NOMO-1 treated with dmso at 0.1 percent for 144 hours (cell line): ENCODE measurements around the gene ENTHD1.
"Not testable (repeated sequence)": the region's sequence is repeated elsewhere in the genome, so short reads cannot be mapped to it uniquely, and the experiment has no call there.

Experiments
- DNase-seq: peaks from one replicate; lab custom pipeline; 2025; ENCODE audit not compliant: unreplicated experiment; lab: John Stamatoyannopoulos, UW

The ENTHD1 gene

DNA sequence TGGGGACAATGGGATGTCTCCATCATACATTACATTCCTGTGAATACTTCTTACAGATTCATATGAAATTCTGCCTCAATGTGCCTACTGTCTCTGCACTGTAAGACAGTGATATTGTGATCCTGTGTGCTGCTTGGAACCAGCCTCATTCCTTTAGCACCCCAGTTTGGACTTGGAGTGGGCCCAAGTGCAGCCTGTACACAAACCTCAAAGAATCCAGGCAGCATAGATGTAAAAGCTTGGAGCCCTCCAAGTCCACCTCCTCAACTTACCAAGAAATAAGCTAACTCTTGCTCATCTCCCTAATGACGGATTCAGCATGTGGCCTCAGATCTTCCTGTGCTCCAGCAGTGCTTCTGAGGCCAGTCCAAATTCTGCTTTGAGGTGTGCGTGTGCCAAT is 31.7 kb upstream of the ENTHD1 start:
- no peak for DNase-seq

GRCh38 chr22:39924286-39924685 is 30.7 kb upstream of the ENTHD1 start:
- no peak for DNase-seq

DNA sequence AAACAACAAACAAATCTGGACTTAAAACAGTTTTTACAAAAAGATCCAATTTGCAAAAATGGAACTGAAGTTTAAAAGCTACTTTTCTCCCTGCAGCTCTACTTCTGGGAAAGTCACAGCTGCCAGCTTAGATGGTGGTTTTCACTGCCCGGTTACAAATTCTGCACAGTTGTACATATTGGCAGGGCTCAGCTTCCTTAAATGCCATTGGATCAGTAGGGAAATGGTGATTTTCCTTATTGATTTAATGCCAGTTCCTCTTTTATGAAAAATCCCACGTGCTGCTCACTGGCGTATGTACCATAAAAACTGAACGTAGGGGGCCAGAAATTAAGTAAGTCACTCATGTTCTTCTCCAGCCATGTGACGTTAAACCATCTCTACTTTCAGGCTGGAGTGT is 30.1 kb upstream of the ENTHD1 start:
- no peak for DNase-seq

GRCh38 chr22:39920134-39920743 is 26.7 kb upstream of the ENTHD1 start:
- DNase-seq = no peak

DNA sequence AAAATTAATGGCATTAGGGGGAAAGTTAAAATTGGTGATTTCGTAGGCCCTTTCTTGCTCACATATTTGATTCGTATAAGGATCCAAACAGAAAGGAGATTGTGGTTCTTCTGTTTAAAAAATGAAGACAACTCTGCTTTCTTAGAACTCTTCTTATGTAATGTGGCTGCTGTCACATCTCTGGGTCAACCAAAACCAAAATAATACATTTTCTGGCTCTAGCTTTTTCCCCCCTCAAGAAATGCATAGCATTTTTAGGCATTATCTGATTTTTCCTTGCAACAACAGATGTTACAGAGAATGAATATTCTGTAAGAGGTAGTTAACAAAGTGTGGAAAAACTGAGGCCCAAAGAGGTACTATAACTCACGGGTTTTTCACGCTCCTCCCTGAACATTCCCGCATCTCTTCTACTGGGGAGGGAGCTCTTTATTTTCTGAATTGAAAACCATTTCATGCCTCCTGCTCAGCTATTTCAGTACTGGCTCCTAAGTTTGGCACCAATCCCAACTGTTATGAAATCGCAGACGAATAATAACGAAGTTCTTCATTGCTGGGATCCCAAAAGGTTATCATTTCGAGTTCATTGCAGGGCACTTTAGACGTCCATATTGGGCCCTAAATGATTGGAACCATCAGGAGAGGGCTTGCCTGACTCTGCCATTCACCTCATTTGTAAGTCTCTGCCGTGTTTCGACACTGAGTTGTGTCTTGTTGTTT is 24.4 kb upstream of the ENTHD1 start:
- DNase-seq = no peak

DNA sequence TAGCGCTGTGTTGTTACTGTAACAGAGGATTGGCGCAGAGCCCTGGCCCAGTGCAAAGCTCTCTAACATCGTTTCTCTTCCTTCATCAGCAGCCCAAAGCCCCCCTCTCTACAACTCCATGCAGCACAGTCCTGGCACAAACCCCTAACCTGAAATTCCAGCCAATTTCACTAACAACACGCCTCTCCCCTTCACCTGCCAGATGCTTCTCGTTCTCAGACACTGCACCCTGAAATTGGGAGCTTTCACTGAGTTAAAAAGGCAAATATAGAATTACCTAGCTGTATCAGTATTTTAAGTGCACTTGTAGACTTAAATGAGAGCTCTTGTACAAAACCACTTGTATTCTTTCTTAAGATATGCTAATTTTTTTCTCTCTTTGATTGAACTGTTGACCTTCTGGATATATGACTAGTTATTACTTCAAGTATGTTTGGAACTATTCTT is 23.7 kb upstream of the ENTHD1 start:
- DNase-seq = no peak

- DNase-seq = no peak
These were observed 22.9 kb upstream of the ENTHD1 start for GRCh38 chr22:39916496-39916895.

GRCh38 chr22:39915295-39915726 is 21.8 kb upstream of the ENTHD1 start:
- DNase-seq = no peak

DNA sequence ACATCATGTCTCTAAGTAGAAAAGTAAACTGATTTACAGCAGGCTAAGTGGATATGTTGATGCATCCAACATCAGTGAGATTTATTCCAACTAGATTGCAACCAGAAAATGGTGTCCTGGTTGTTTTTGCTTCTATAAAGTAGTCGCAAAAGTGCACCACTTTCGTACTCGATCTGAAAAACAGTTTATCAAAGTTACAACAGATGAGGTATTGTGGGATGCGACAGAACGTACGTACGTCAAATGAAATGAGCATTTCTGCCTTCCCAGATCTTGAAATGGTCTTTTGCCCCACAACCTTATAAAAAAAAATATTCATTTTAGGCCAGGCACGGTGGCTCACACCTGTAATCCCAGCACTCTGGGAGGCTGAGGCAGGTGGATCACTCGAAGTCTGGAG is 21.0 kb upstream of the ENTHD1 start:
- DNase-seq = no peak

GRCh38 chr22:39913886-39914285 is 20.3 kb upstream of the ENTHD1 start:
- DNase-seq = no peak

GRCh38 chr22:39913321-39913720 is 19.8 kb upstream of the ENTHD1 start:
- no peak for DNase-seq

GRCh38 chr22:39910876-39911613 is 17.5 kb upstream of the ENTHD1 start:
- DNase-seq = no peak

DNA sequence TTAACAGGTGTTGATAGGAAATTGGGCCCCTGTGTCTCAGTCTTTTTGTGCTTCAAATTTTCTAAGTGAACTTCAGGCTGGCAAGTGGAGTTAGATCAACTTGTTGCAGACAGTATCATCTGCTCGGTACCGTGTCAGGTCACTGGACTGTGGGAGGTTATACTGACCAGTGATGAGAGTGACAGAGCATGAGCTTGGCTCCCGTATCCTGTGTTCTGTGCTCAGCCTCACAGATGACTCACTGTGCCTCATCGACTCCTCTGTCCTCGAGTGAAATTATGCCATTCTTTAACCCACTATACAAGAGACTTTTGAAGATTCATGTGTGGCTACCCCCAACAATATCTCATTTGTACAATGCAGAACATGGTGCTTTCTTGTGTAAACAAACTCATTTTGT is 15.2 kb upstream of the ENTHD1 start:
- no peak for DNase-seq

DNA sequence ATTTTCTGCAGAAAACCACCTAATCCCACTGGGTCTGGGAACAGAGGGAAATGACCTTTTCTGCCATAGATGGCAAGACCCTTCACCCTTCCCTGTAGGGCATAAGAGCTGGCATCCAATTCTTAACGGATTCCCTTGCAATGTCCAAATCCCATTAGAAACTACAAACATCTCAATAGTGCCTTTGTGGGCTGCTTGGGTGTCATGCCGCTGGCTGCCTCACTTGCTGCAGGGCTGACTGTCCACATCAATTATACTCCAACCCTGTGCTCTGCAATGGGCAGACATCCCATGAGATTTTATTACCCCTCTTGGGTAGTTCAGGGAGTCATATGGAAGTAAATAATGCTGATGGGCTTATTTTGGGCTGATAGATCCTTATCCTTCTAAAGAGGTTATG is 14.6 kb upstream of the ENTHD1 start:
- no peak for DNase-seq

- no peak for DNase-seq
These were observed 14.1 kb upstream of the ENTHD1 start for GRCh38 chr22:39907605-39908097.

GRCh38 chr22:39907047-39907446 is 13.5 kb upstream of the ENTHD1 start:
- no peak for DNase-seq

GRCh38 chr22:39906207-39906606 is 12.6 kb upstream of the ENTHD1 start:
- no peak for DNase-seq

DNA sequence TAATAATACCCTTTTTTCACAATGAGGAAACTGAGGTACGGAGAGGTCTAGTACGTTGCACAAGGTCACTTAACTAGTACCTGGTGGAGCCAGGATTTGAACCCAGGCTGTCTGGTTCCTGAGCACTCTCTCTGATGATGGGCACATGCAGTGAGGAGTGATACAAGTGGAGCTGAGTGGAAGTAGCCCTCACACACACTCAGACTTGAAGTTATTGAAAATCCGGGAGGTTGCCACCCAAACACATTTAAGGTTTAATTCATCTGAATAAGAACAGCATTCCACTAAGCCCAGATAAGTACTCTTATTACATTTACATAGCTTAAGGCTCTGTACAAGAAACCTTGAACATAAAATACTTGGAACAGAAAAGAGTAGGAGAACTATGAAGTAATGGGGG is 12.1 kb upstream of the ENTHD1 start:
- DNase-seq = no peak

DNA sequence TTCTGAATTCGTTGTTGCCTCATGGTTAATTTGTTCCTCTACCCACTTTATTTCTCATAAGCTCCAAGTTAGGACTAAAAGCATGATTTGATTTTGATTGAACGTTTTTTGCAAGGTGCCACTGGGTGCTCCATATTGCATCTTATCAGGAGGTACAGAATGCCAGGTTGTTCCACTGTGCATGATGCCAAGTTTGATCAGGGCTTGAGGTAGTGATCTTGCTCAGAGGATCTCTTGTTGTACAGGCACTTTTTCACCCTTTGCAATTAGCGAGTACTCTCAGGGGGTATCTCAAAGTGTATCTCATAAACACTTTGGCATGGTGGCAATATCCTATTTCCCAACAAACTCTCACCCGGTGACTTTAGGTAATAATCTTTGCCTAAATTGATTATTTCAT is 11.3 kb upstream of the ENTHD1 start:
- no peak for DNase-seq

DNA sequence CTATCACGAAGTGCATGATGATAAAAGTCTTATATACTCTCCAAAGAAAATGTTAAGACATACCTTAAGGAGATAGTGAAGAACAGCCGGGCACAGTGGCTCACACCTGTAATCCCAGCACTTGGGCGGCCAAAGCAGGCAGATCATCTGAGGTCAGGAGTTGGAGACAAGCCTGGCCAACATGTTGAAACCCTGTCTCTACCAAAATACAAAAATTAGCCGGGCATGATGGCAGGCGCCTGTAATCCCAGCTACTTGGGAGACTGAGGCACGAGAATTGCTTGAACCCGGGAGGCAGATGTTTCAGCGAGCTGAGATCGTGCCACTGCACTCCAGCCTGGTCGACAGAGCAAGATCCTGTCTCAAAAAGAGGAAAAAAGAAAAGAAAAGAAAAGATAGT is 10.5 kb upstream of the ENTHD1 start:
- not testable (repeated sequence) for DNase-seq

- no peak for DNase-seq
These were observed 8.1 kb upstream of the ENTHD1 start for GRCh38 chr22:39901565-39902146.
